Osteoblast (primary cell): Measurements from ENCODE around the gene CDK15. TPM values are rescaled to one million over a fixed set of nuclear protein-coding genes. Genes with fewer than 3 reads are reported as not detected.

Source experiments
- DNase-seq: peaks from one replicate; pipeline ENCODE4 v3.0.0; 2011; ENCODE audit warnings: low spot score, mixed read lengths; ENCODE audit not compliant: insufficient read length; ENCODE audit errors: missing footprints
- H2AFZ ChIP-seq: 2 replicates; pipeline ENCODE4 v1.6.0; 2011; ENCODE audit warnings: mild to moderate bottlenecking, low read length
- H3K27ac ChIP-seq: 2 replicates; pipeline ENCODE4 v1.5.1; 2011; ENCODE audit warnings: mild to moderate bottlenecking, low read depth, low read length, moderate library complexity
- H3K27me3 ChIP-seq: 2 replicates; pipeline ENCODE4 v1.6.0; 2012; ENCODE audit warnings: mild to moderate bottlenecking, control low read depth, inconsistent platforms, low read length, moderate library complexity; ENCODE audit not compliant: insufficient read depth
- H3K36me3 ChIP-seq: 2 replicates; pipeline ENCODE4 v1.5.1; 2011; ENCODE audit warnings: mild to moderate bottlenecking, low read length, control low read depth, moderate library complexity; ENCODE audit not compliant: insufficient read depth
- H3K4me1 ChIP-seq: 2 replicates; pipeline ENCODE4 v1.5.1; 2011; ENCODE audit warnings: mild to moderate bottlenecking, low read length, control low read depth, moderate library complexity; ENCODE audit not compliant: insufficient read depth
- H3K4me2 ChIP-seq: 2 replicates; pipeline ENCODE4 v1.6.0; 2011; ENCODE audit warnings: mild to moderate bottlenecking, low read length; ENCODE audit not compliant: insufficient read depth
- H3K4me3 ChIP-seq: fragments of 200-600 bp; sonication (generic); 3 replicates; pipeline ENCODE4 v1.5.1; 2012; ENCODE audit warnings: mild to moderate bottlenecking, low read length, inconsistent platforms; ENCODE audit not compliant: insufficient read depth
- H3K79me2 ChIP-seq: 2 replicates; pipeline ENCODE4 v1.6.0; 2012; ENCODE audit warnings: mild to moderate bottlenecking, low read length, control low read depth, inconsistent platforms; ENCODE audit not compliant: insufficient read depth
- H3K9me3 ChIP-seq: 2 replicates; pipeline ENCODE4 v1.5.1; 2011; ENCODE audit warnings: low read depth, low read length, control low read depth
- H4K20me1 ChIP-seq: 2 replicates; pipeline ENCODE4 v1.6.0; 2012; ENCODE audit warnings: mild to moderate bottlenecking, low read length, control low read depth; ENCODE audit not compliant: insufficient read depth
- total RNA-seq: library from RNA; depleted of rRNA; stranded (reverse); fragments of >200 nt; gene quantifications from 2 replicates; pipeline ENCODE4 v1.2.3, GENCODE V29; 2012
- TF ChIP-seq, protein P1 (sequence below): IDR thresholded peaks from 2 replicates; pipeline ENCODE4 v1.5.1; 2011; ENCODE audit warnings: mild to moderate bottlenecking, low read depth, low read length, moderate library complexity; ENCODE audit errors: extremely low read depth

Gene CDK15
- total RNA-seq, 1 donor, result 4.7 TPM

DNA sequence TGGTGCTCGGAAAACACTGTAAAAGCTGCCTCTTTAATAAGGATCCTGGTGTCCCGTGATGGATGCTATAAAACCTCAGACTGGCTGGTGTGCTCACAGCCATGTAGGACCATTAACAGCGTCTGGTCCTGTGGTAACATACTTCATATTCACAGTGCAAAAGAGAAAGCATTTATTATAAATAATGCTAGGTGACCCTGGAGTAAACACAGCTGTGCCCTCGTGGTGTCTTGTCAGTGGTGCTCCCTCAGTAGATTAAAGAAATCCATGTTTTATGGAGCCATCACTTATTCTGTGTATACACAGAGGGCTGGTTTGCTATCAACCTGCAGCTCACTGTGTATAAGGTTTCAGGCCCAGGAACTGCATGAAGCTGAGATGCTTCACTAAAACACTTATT, 106.9 kb downstream of the CDK15 start:
- DNase-seq, result no peak

DNA sequence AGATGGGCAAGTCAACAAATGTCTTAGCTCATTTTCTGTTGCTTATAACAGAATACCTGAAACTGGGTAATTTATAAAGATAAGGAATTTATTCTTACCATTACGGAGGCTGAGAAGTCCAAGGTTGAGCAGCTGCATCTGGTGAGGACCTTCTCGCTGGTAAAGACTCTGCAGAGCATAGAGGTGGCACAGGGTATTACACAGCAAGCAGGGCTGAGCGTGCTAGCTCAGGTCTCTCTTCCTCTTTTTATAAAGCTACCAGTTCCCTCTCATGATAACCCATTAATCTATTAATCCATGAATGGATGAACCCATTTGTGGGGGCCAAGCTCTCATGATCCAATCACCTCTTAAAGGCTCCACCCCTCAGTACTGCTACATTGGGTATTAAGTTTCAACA, 109.1 kb downstream of the CDK15 start:
- Histone ChIP-seq H3K4me3 (no peak overlapping the region), H3K36me3 (no peaks in the 10 kb centered on the region), H3K27ac (no peak overlapping the region), H4K20me1 (no peaks in the 10 kb centered on the region), H3K9me3 (no peaks in the 10 kb centered on the region), H3K27me3 (no peaks in the 10 kb centered on the region), H3K4me2 (no peak overlapping the region), H3K79me2 (no peaks in the 10 kb centered on the region), H2AFZ (no peak overlapping the region), H3K4me1 (no peaks in the 10 kb centered on the region)
- TF ChIP-seq, protein P1, sequence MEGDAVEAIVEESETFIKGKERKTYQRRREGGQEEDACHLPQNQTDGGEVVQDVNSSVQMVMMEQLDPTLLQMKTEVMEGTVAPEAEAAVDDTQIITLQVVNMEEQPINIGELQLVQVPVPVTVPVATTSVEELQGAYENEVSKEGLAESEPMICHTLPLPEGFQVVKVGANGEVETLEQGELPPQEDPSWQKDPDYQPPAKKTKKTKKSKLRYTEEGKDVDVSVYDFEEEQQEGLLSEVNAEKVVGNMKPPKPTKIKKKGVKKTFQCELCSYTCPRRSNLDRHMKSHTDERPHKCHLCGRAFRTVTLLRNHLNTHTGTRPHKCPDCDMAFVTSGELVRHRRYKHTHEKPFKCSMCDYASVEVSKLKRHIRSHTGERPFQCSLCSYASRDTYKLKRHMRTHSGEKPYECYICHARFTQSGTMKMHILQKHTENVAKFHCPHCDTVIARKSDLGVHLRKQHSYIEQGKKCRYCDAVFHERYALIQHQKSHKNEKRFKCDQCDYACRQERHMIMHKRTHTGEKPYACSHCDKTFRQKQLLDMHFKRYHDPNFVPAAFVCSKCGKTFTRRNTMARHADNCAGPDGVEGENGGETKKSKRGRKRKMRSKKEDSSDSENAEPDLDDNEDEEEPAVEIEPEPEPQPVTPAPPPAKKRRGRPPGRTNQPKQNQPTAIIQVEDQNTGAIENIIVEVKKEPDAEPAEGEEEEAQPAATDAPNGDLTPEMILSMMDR, result no peak
- no peak for DNase-seq

More for the DNA sequence above, 106.9 kb downstream of the CDK15 start:
- H3K27ac ChIP-seq, result no peak overlapping the region
- no peak overlapping the region for H3K4me3 ChIP-seq
- TF ChIP-seq, protein P1, result no peak
- H2AFZ ChIP-seq, result no peak overlapping the region
- peaks cover 20% of the 10 kb centered on the region for H3K4me1 ChIP-seq
- H3K79me2 ChIP-seq, result no peaks in the 10 kb centered on the region
- H4K20me1 ChIP-seq, result no peaks in the 10 kb centered on the region
- H3K27me3 ChIP-seq, result no peaks in the 10 kb centered on the region
- no peaks in the 10 kb centered on the region for H3K9me3 ChIP-seq
- no peak overlapping the region for H3K4me2 ChIP-seq
- H3K36me3 ChIP-seq, result no peaks in the 10 kb centered on the region

DNA sequence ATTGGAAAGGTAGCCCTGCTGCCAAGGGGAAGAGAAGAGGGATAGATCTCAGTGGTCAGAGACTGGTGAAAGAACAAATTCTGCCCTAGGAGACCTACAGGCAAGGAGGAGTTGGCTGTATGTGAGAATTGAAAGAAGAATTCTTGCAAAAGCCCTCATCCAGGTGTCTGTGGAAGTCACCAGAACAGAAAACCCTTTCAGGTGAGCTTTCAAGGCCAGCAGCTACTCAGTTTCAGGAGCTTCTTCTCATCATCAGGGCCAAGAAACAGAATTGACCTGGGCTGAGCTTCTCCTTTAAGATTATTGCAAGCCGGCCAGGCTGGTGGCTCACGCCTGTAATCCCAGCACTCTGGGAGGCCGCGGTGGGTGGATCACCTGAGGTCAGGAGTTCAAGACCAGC, 110.2 kb downstream of the CDK15 start:
- H3K9me3 ChIP-seq, result no peaks in the 10 kb centered on the region
- no peak for DNase-seq
- H3K4me2 ChIP-seq, result no peak overlapping the region
- H3K4me1 ChIP-seq, result no peaks in the 10 kb centered on the region
- H3K27me3 ChIP-seq, result no peaks in the 10 kb centered on the region
- TF ChIP-seq, protein P1, result no peak
- H2AFZ ChIP-seq, result no peak overlapping the region
- no peaks in the 10 kb centered on the region for H4K20me1 ChIP-seq
- H3K27ac ChIP-seq, result no peak overlapping the region
- H3K4me3 ChIP-seq, result no peak overlapping the region
- no peaks in the 10 kb centered on the region for H3K36me3 ChIP-seq
- H3K79me2 ChIP-seq, result no peaks in the 10 kb centered on the region

DNA sequence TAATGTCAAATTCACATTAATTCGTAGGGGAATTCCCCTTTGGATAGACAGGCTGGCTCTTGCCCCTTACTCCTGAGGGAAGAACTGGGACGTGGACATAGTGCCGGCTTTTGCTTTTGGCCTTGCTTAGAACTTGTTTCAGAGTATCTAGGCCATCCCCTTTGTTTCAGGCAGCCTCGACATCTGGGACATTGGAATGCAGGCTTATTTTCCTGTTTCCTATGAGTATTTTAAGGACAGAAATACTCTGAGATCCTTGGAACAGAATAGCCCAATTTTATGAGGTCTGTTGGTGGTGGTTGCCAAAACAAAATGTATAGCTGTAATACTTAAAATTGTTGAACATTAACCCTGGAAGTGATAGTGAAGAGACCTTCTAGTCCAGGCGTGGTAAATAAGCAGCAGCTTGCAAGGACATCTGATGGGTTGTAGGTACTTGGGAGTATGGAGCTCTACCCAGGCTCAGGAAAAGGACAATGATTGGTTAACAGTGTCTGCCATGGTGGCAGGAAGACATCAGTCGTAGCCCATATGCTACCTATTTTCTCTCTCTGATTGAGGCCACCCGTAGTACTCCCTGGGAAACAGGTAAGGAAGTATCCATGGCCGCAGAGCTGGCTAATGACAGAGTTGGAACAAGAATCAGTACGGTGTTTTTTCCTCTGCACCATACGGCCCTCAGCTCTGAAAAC, 112.4 kb downstream of the CDK15 start:
- H3K4me1 ChIP-seq, result no peaks in the 10 kb centered on the region
- H3K4me3 ChIP-seq, result no peak overlapping the region
- no peak for DNase-seq
- no peaks in the 10 kb centered on the region for H3K36me3 ChIP-seq
- H3K9me3 ChIP-seq, result no peaks in the 10 kb centered on the region
- no peak overlapping the region for H3K4me2 ChIP-seq
- H3K79me2 ChIP-seq, result no peaks in the 10 kb centered on the region
- H4K20me1 ChIP-seq, result no peaks in the 10 kb centered on the region
- no peak overlapping the region for H3K27ac ChIP-seq
- TF ChIP-seq, protein P1, result no peak
- no peak overlapping the region for H2AFZ ChIP-seq
- no peaks in the 10 kb centered on the region for H3K27me3 ChIP-seq
